Spleen (tissue), 7 donors: ENCODE measurements around the gene HERC3.

Experiments used
- POLR2A ChIP-seq, 3 donors: fragments of 450-650 bp; IDR thresholded peaks; one replicate each; pipeline ENCODE4 v1.5.1; 2017; ENCODE audit warnings: antibody characterized with exemption in 3 of 3, mild to moderate bottlenecking in 1 of 3
- POLR2AphosphoS5 ChIP-seq, 3 donors: sonication (generic); formaldehyde crosslinking; IDR thresholded peaks; one replicate each; pipeline ENCODE4 v1.5.1; 2017; ENCODE audit warnings: antibody characterized with exemption in 3 of 3
- TF ChIP-seq, protein P1 (sequence below), 11 experiments: fragments of 200-600 bp in 7 of 11; fragments of 450-650 bp in 4 of 11; sonication (generic) in 4 of 11; IDR thresholded peaks in 8 of 11; conservative IDR thresholded peaks in 3 of 11; 1 replicate in 7 of 11; 2 replicates in 4 of 11; pipeline versions ENCODE4 v1.4.0 to v1.8.0; 2016 to 2021; ENCODE audit warnings: antibody characterized with exemption in 11 of 11, inconsistent platforms in 4 of 11, mild to moderate bottlenecking in 1 of 11
- donor health status: DM: no; HTN: no; CAD: no; lungs with moderate emphysema.
- donor health status: DM: no; HTN: no; CAD: no.
- donor health status: DM: no; HTN: no; CAD: no.

GRCh38 chr4:88696630-88697029 is 104.3 kb downstream of the HERC3 start:
- TF ChIP-seq POLR2AphosphoS5 (IDR thresholded peaks at IDR 0.05) (no peak), POLR2A (IDR thresholded peaks at IDR 0.05) (no peak)
- TF ChIP-seq, protein P1, sequence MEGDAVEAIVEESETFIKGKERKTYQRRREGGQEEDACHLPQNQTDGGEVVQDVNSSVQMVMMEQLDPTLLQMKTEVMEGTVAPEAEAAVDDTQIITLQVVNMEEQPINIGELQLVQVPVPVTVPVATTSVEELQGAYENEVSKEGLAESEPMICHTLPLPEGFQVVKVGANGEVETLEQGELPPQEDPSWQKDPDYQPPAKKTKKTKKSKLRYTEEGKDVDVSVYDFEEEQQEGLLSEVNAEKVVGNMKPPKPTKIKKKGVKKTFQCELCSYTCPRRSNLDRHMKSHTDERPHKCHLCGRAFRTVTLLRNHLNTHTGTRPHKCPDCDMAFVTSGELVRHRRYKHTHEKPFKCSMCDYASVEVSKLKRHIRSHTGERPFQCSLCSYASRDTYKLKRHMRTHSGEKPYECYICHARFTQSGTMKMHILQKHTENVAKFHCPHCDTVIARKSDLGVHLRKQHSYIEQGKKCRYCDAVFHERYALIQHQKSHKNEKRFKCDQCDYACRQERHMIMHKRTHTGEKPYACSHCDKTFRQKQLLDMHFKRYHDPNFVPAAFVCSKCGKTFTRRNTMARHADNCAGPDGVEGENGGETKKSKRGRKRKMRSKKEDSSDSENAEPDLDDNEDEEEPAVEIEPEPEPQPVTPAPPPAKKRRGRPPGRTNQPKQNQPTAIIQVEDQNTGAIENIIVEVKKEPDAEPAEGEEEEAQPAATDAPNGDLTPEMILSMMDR (IDR thresholded peaks at IDR 0.05 in 8 of 11, conservative IDR thresholded peaks at IDR 0.05 in 3 of 11): no peak
